ENCODE results near the gene CMPK2. TPM values are rescaled to one million over a fixed set of nuclear protein-coding genes. Genes with fewer than 3 reads are reported as not detected.

CMPK2 gene
- total RNA-seq, 4 donors from 2014 or later, result 4.9 to 22.9 (median 11.8) TPM

GRCh38 chr2:6877402-6878304, 11.9 kb upstream of the CMPK2 start, which contains the start of gene RSAD2:
Gene RSAD2 (plus strand): TSS chr2:6877777. CDS start chr2:6877801, 24 bp downstream.
- H3K4me1 ChIP-seq, result peaks cover 0 to 14% (median 1%) of the 10 kb centered on the region in 4 donors
- intact Hi-C loops (cut with DNase I; ENCODE audit: low total_unique reads), result no loop called here
- H3K9me3 ChIP-seq, result no peaks in the 10 kb centered on the region
- in situ Hi-C loops (cut with MboI; ENCODE audit: low pct_ligation_motif_present in 1 of 4, low pct_unique_long_range_greater_than_20kb in 1 of 4, low sequenced_read_pairs in 3 of 4), result no loop called here
- no peaks in the 10 kb centered on the region for H3K27me3 ChIP-seq
- H3K4me3 ChIP-seq, result peak within 1 kb of the TSS; percentile 24 to 54 (median 34)
- 0 to 29% methylated on average over 1 to 10 of the region's 10 CpGs for WGBS, 2 donors (ENCODE audit: low coverage in 1 of 2)
- peak within 1 kb of the TSS; percentile 47 to 71 (median 61) for H3K27ac ChIP-seq
- TF ChIP-seq CTCF (IDR thresholded peaks at IDR 0.05), result no peak
- TF ChIP-seq POLR2AphosphoS5 (IDR thresholded peaks at IDR 0.05), result peak in 2 of 3 donors; percentile 21 to 28
- TF ChIP-seq POLR2A (IDR thresholded peaks at IDR 0.05), result no peak
- no peak for TF ChIP-seq EP300 (IDR thresholded peaks at IDR 0.05; ENCODE audit: low read depth)
- DNase-seq, result peak; percentile 22
- no peaks in the 10 kb centered on the region for H3K36me3 ChIP-seq

GRCh38 chr2:6876309-6876708, 10.6 kb upstream of the CMPK2 start:
- H3K27me3 ChIP-seq, result no peaks in the 10 kb centered on the region
- no peaks in the 10 kb centered on the region for H3K36me3 ChIP-seq
- no peak for DNase-seq
- no peak overlapping the region for H3K4me3 ChIP-seq
- H3K9me3 ChIP-seq, result no peaks in the 10 kb centered on the region
- no peak for TF ChIP-seq CTCF (IDR thresholded peaks at IDR 0.05)
- TF ChIP-seq POLR2AphosphoS5 (IDR thresholded peaks at IDR 0.05), result no peak
- no peak for TF ChIP-seq EP300 (IDR thresholded peaks at IDR 0.05; ENCODE audit: low read depth)
- TF ChIP-seq POLR2A (IDR thresholded peaks at IDR 0.05), result no peak
- peaks cover 0 to 14% (median 1%) of the 10 kb centered on the region in 4 donors for H3K4me1 ChIP-seq
- intact Hi-C loops (cut with DNase I; ENCODE audit: low total_unique reads) (no loop called here), in situ Hi-C loops (cut with MboI; ENCODE audit: low pct_ligation_motif_present in 1 of 4, low pct_unique_long_range_greater_than_20kb in 1 of 4, low sequenced_read_pairs in 3 of 4) (no loop called here)
- no peak overlapping the region for H3K27ac ChIP-seq
- WGBS, 2 donors (ENCODE audit: low coverage in 1 of 2), result 92 to 100% methylated on average over 1 of the region's 1 CpG

GRCh38 chr2:6874032-6874431, 8.3 kb upstream of the CMPK2 start:
- DNase-seq, result no peak
- Histone ChIP-seq H3K27ac (no peak overlapping the region), H3K9me3 (no peaks in the 10 kb centered on the region), H3K27me3 (no peaks in the 10 kb centered on the region), H3K4me3 (no peak overlapping the region), H3K36me3 (no peaks in the 10 kb centered on the region), H3K4me1 (peaks cover 0 to 14% (median 1%) of the 10 kb centered on the region in 4 donors)
- intact Hi-C loops (cut with DNase I; ENCODE audit: low total_unique reads), result no loop called here
- no peak for TF ChIP-seq POLR2A (IDR thresholded peaks at IDR 0.05)
- TF ChIP-seq CTCF (IDR thresholded peaks at IDR 0.05), result no peak
- no peak for TF ChIP-seq EP300 (IDR thresholded peaks at IDR 0.05; ENCODE audit: low read depth)
- no peak for TF ChIP-seq POLR2AphosphoS5 (IDR thresholded peaks at IDR 0.05)
- in situ Hi-C loops (cut with MboI; ENCODE audit: low pct_ligation_motif_present in 1 of 4, low pct_unique_long_range_greater_than_20kb in 1 of 4, low sequenced_read_pairs in 3 of 4), result no loop called here
- 95 to 96% methylated on average over 3 of the region's 3 CpGs for WGBS, 2 donors (ENCODE audit: low coverage in 1 of 2)

GRCh38 chr2:6872394-6872793, 6.7 kb upstream of the CMPK2 start:
- Histone ChIP-seq H3K36me3 (no peaks in the 10 kb centered on the region), H3K4me1 (peaks cover 0 to 7% (median 0%) of the 10 kb centered on the region in 4 donors), H3K4me3 (no peak overlapping the region), H3K9me3 (no peaks in the 10 kb centered on the region), H3K27ac (no peak overlapping the region), H3K27me3 (no peaks in the 10 kb centered on the region)
- intact Hi-C loops (cut with DNase I; ENCODE audit: low total_unique reads) (no loop called here), in situ Hi-C loops (cut with MboI; ENCODE audit: low pct_ligation_motif_present in 1 of 4, low pct_unique_long_range_greater_than_20kb in 1 of 4, low sequenced_read_pairs in 3 of 4) (no loop called here)
- no peak for DNase-seq
- 78 to 89% methylated on average over 2 of the region's 2 CpGs for WGBS, 2 donors (ENCODE audit: low coverage in 1 of 2)
- TF ChIP-seq POLR2AphosphoS5 (IDR thresholded peaks at IDR 0.05) (no peak), CTCF (IDR thresholded peaks at IDR 0.05) (no peak), EP300 (IDR thresholded peaks at IDR 0.05; ENCODE audit: low read depth) (no peak), POLR2A (IDR thresholded peaks at IDR 0.05) (no peak)
